ENCODE measurements around the gene SNX11.

DNA sequence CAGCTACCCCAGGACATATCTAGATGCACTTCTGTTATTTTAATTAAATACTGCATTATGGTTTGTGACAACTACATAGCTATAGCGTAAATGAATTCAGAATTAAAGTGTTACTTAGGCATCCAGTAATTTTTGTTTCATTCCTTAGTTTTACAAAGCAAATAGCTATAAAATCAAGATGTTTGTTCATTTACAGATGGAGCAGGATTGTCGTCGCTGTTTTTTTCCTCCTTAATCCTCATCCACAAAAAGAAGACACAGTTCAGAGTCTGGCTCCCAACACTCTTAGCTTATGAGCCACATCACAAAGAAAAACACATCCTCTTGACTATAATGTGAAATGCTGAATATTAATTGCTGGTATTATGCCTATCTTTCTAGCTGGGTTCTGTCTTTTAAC is 43.7 kb downstream of the SNX11 start:
- TF ChIP-seq POLR2A (IDR thresholded peaks at IDR 0.05): no peak
- TF ChIP-seq, protein P1, sequence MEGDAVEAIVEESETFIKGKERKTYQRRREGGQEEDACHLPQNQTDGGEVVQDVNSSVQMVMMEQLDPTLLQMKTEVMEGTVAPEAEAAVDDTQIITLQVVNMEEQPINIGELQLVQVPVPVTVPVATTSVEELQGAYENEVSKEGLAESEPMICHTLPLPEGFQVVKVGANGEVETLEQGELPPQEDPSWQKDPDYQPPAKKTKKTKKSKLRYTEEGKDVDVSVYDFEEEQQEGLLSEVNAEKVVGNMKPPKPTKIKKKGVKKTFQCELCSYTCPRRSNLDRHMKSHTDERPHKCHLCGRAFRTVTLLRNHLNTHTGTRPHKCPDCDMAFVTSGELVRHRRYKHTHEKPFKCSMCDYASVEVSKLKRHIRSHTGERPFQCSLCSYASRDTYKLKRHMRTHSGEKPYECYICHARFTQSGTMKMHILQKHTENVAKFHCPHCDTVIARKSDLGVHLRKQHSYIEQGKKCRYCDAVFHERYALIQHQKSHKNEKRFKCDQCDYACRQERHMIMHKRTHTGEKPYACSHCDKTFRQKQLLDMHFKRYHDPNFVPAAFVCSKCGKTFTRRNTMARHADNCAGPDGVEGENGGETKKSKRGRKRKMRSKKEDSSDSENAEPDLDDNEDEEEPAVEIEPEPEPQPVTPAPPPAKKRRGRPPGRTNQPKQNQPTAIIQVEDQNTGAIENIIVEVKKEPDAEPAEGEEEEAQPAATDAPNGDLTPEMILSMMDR (IDR thresholded peaks at IDR 0.05): no peak

Measured in esophagus squamous epithelium (tissue), 4 donors.